Bronchial epithelial cell (primary cell): ENCODE results near the gene CCDC152. TPM values are rescaled to one million over a fixed set of nuclear protein-coding genes. Genes with fewer than 3 reads are reported as not detected.
"Not testable (repeated sequence)": the region's sequence is repeated elsewhere in the genome, so short reads cannot be mapped to it uniquely, and the experiment has no call there.

ENCODE experiments used
- DNase-seq: peaks from one replicate; pipeline ENCODE4 v3.0.0-alpha.2; 2010; ENCODE audit warnings: low read depth
- FAIRE-seq: peaks from 2 replicates; lab custom pipeline; 2011; peaks lifted over from hg19 to GRCh38; lab: Jason Lieb, UNC
- H3K27me3 ChIP-seq: 2 replicates; pipeline ENCODE4 v1.5.1; 2011; ENCODE audit warnings: low read length; ENCODE audit not compliant: control insufficient read depth, insufficient read depth
- H3K36me3 ChIP-seq: 2 replicates; pipeline ENCODE4 v1.5.1; 2011; ENCODE audit warnings: low read length; ENCODE audit not compliant: control insufficient read depth, insufficient read depth
- H3K4me3 ChIP-seq: 2 replicates; pipeline ENCODE4 v1.5.1; 2011; ENCODE audit warnings: mild to moderate bottlenecking, low read depth, low read length, control low read depth
- CTCF ChIP-seq: IDR thresholded peaks from 2 replicates; pipeline ENCODE4 v1.5.1; 2011; ENCODE audit warnings: mild to moderate bottlenecking, moderate library complexity, low read length, control low read depth, inconsistent platforms; ENCODE audit not compliant: insufficient read depth, severe bottlenecking
- total RNA-seq: library from RNA; depleted of rRNA; stranded (reverse); fragments of >200 nt; gene quantifications from 2 replicates; pipeline ENCODE4 v1.2.1, GENCODE V29; 2014

The CCDC152 gene
- total RNA-seq, 1 donor from 2014 or later, result under 0.01 TPM

GRCh38 chr5:42840842-42841567 lies 84.4 kb downstream of the CCDC152 start:
- Histone ChIP-seq H3K4me3 (no peak overlapping the region), H3K36me3 (no peaks in the 10 kb centered on the region), H3K27me3 (no peaks in the 10 kb centered on the region)
- DNase-seq, result no peak
- FAIRE-seq, result no peak
- TF ChIP-seq CTCF, result no peak

GRCh38 chr5:42842921-42843641 lies 86.5 kb downstream of the CCDC152 start:
- no peaks in the 10 kb centered on the region for H3K36me3 ChIP-seq
- no peaks in the 10 kb centered on the region for H3K27me3 ChIP-seq
- DNase-seq, result no peak
- no peak overlapping the region for H3K4me3 ChIP-seq
- no peak for FAIRE-seq
- no peak for TF ChIP-seq CTCF

GRCh38 chr5:42843675-42844292 lies 87.2 kb downstream of the CCDC152 start:
- FAIRE-seq (no peak), DNase-seq (no peak)
- Histone ChIP-seq H3K4me3 (no peak overlapping the region), H3K27me3 (no peaks in the 10 kb centered on the region), H3K36me3 (no peaks in the 10 kb centered on the region)
- TF ChIP-seq CTCF, result no peak

GRCh38 chr5:42844408-42844807 lies 87.8 kb downstream of the CCDC152 start:
- not testable (repeated sequence) for H3K36me3 ChIP-seq, DNase-seq, H3K27me3 ChIP-seq, FAIRE-seq, H3K4me3 ChIP-seq

GRCh38 chr5:42848545-42848944 lies 91.9 kb downstream of the CCDC152 start:
- no peak for FAIRE-seq
- TF ChIP-seq CTCF, result no peak
- Histone ChIP-seq H3K27me3 (no peaks in the 10 kb centered on the region), H3K36me3 (no peaks in the 10 kb centered on the region), H3K4me3 (no peak overlapping the region)
- no peak for DNase-seq

- no peak overlapping the region for H3K4me3 ChIP-seq
- no peaks in the 10 kb centered on the region for H3K36me3 ChIP-seq
- peak; percentile 77 for DNase-seq
- no peak for TF ChIP-seq CTCF
- FAIRE-seq, result no peak
- H3K27me3 ChIP-seq, result no peaks in the 10 kb centered on the region
Measured at GRCh38 chr5:42851481-42851880, 94.9 kb downstream of the CCDC152 start.
